ENCODE measurements around the gene TRRAP. TPM values are rescaled to one million over a fixed set of nuclear protein-coding genes. Genes with fewer than 3 reads are reported as not detected.

Gene TRRAP
- total RNA-seq, 4 donors from 2014 or later, result 34.3 to 52.5 (median 39.5) TPM

- TF ChIP-seq CTCF (IDR thresholded peaks at IDR 0.05), result no peak
- H3K9me3 ChIP-seq, result no peaks in the 10 kb centered on the region
- H3K27me3 ChIP-seq, result no peaks in the 10 kb centered on the region
- no peak overlapping the region for H3K27ac ChIP-seq
- H3K36me3 ChIP-seq, result peaks cover 5 to 95% (median 16%) of the 10 kb centered on the region in 3 donors
- no peak overlapping the region for H3K4me3 ChIP-seq
- H3K4me1 ChIP-seq, result no peaks in the 10 kb centered on the region
- WGBS, 2 donors, result 94 to 95% methylated on average over 34 to 36 of the region's 36 CpGs
- no peak for DNase-seq (ENCODE audit: low spot score in 2 of 2)
Observed at GRCh38 chr7:99011706-99012404, 133.5 kb downstream of the TRRAP start.

GRCh38 chr7:99012722-99013121, 134.4 kb downstream of the TRRAP start:
- H3K4me1 ChIP-seq, result no peaks in the 10 kb centered on the region
- no peak overlapping the region for H3K4me3 ChIP-seq
- H3K36me3 ChIP-seq, result peaks cover 5 to 91% (median 14%) of the 10 kb centered on the region in 3 donors
- DNase-seq (ENCODE audit: low spot score in 2 of 2), result no peak
- 90 to 97% methylated on average over 13 of the region's 13 CpGs for WGBS, 2 donors
- no peaks in the 10 kb centered on the region for H3K27me3 ChIP-seq
- no peaks in the 10 kb centered on the region for H3K9me3 ChIP-seq
- no peak overlapping the region for H3K27ac ChIP-seq
- TF ChIP-seq POLR2A (IDR thresholded peaks at IDR 0.05) (no peak), EP300 (IDR thresholded peaks at IDR 0.05) (no peak), CTCF (IDR thresholded peaks at IDR 0.05) (no peak)

DNA sequence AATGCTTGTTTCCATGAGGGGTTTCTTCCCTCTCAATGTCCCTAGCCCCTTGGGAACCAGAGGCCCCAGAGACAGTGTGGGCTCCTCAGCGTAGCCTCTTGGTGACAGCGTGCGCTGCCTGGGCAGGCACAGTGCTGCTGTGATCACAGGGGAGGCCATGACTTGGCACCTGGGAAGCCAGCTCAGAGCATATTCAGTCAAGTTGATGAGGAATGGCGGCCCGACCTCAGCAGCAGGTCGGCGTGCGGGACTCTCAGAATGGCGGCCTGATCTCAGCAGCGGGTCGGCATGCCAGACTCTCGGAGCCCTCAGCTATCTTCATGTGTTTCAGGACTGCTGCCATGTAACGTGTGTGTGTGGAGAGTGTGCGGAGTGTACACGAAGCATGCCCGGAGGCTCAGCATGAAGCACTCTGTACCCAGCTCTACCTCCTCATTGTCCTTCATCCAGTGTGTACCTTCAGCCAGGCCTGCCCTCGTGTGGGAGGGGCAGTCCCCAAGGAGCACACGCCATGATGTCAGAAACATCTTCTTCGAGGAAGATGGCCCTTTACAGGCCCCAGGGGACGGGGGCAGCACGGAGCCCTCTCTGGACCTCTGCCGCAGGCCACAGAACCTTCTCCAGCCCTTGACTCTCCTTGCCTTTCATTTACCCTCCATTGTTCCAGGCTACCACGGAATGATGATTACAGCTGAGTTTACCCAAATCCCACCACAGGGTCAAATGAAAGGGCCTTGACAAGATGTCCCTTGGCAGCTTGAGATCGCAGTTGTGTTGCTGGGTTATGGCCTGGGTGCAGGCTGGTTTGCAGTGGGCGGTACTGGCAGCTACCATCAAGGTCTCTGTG, 135.2 kb downstream of the TRRAP start:
- H3K36me3 ChIP-seq, result peaks cover 5 to 83% (median 14%) of the 10 kb centered on the region in 3 donors
- no peak for DNase-seq (ENCODE audit: low spot score in 2 of 2)

DNA sequence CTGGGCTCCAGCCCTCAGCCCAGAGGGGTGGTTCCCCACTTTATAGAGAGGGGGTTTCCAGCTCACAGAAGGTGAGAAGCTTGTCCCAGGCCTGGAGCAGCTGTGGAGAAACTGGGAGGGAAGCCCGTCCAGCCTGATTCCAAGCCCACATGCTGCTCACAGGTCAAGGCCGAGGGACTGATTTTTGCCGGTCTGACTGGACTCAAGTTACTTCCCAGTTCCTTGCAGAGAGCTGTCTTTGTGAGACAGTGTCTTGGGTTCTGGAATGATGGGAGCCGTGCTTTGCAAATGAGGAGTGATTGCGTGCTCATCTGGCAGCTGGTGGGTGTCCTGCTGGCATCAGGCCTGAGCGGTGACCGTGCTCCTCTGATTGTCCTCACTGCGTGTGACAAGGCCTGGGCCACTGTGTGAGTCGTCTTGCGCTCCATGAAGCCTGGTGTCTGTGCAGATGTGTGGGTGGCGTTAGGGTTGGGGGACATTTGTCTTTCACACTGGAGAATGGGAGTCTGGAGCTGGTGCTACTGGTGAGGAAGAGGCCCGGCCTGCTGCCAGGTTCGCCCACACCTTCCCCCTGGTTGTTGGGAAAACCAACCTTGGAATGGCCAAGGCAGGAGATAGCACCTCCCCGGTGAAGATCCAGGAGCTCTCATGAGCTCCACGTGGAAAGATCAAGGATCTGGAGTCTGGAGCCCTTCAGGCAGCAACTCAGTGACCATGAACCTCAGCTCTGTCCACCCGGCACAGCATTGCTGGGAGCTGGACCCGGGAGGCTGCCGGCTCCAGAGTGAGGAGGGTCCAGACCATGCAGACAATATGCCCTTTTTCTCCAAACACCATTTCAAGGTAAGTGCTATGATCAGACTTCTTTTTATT, 136.0 kb downstream of the TRRAP start:
- Histone ChIP-seq H3K27ac (no peak overlapping the region), H3K4me3 (no peak overlapping the region), H3K9me3 (no peaks in the 10 kb centered on the region), H3K27me3 (no peaks in the 10 kb centered on the region), H3K36me3 (peaks cover 5 to 74% (median 14%) of the 10 kb centered on the region in 3 donors), H3K4me1 (no peaks in the 10 kb centered on the region)
- no peak for TF ChIP-seq EP300 (IDR thresholded peaks at IDR 0.05)
- no peak for TF ChIP-seq POLR2A (IDR thresholded peaks at IDR 0.05)
- TF ChIP-seq CTCF (IDR thresholded peaks at IDR 0.05), result no peak
- 84 to 87% methylated on average over 15 of the region's 18 CpGs for whole genome bisulfite sequencing, 2 donors
- no peak for DNase-seq (ENCODE audit: low spot score in 2 of 2)

More for the DNA sequence above, 135.2 kb downstream of the TRRAP start:
- TF ChIP-seq POLR2A (IDR thresholded peaks at IDR 0.05) (no peak), CTCF (IDR thresholded peaks at IDR 0.05) (no peak), EP300 (IDR thresholded peaks at IDR 0.05) (no peak)
- H3K4me1 ChIP-seq, result no peaks in the 10 kb centered on the region
- WGBS, 2 donors, result 91% methylated on average over 17 to 23 of the region's 25 CpGs
- no peak overlapping the region for H3K27ac ChIP-seq
- no peak overlapping the region for H3K4me3 ChIP-seq
- no peaks in the 10 kb centered on the region for H3K27me3 ChIP-seq
- no peaks in the 10 kb centered on the region for H3K9me3 ChIP-seq
